ENCODE data around the gene ZFYVE9.
"Not testable (repeated sequence)": the region's sequence is repeated elsewhere in the genome, so short reads cannot be mapped to it uniquely, and the experiment has no call there.

Gene ZFYVE9, protein sequence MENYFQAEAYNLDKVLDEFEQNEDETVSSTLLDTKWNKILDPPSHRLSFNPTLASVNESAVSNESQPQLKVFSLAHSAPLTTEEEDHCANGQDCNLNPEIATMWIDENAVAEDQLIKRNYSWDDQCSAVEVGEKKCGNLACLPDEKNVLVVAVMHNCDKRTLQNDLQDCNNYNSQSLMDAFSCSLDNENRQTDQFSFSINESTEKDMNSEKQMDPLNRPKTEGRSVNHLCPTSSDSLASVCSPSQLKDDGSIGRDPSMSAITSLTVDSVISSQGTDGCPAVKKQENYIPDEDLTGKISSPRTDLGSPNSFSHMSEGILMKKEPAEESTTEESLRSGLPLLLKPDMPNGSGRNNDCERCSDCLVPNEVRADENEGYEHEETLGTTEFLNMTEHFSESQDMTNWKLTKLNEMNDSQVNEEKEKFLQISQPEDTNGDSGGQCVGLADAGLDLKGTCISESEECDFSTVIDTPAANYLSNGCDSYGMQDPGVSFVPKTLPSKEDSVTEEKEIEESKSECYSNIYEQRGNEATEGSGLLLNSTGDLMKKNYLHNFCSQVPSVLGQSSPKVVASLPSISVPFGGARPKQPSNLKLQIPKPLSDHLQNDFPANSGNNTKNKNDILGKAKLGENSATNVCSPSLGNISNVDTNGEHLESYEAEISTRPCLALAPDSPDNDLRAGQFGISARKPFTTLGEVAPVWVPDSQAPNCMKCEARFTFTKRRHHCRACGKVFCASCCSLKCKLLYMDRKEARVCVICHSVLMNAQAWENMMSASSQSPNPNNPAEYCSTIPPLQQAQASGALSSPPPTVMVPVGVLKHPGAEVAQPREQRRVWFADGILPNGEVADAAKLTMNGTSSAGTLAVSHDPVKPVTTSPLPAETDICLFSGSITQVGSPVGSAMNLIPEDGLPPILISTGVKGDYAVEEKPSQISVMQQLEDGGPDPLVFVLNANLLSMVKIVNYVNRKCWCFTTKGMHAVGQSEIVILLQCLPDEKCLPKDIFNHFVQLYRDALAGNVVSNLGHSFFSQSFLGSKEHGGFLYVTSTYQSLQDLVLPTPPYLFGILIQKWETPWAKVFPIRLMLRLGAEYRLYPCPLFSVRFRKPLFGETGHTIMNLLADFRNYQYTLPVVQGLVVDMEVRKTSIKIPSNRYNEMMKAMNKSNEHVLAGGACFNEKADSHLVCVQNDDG (N-terminal part only)

DNA sequence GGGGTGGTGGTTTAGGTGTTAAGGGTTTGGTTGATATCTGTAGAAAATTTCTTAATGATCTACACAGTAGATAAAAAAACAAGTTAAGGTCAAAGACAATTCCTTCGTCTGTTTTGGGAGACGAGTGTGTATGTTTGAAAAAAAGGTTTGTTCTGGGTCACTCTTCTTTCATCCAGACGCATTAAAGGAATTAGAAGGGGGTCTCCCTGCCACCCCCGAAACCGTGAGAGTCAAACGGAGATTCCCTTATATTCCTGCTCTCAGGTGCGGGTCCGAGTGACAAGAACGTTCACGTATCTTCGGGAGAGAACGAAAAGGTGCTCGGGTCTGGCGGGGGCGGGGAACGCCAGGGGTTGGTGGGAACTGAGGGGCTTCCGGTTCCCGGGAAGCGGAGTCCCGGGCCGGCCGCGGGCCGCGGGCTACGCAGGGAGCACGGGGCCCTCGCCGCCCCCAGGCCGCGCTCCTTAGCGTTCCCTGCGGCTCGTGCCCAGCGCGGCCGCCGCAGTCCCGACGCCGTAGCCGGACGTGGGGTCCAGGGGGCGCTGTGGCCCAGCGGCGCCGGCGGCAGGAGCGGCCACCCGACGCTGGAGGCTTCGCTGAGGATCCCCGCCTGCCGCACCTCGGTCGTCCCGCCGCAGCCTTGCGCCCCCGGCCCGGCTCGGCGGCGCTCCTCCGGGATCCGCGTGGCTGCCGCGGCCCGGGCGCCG lies at the start of gene ZFYVE9:
Gene ZFYVE9, plus strand, starts transcription at position 577 of the 707 bp plus-strand sequence. CDS start 91,118 bp downstream, outside the sequence.
- peak; percentile 93 for DNase-seq (ENCODE audit: low spot score)

DNA sequence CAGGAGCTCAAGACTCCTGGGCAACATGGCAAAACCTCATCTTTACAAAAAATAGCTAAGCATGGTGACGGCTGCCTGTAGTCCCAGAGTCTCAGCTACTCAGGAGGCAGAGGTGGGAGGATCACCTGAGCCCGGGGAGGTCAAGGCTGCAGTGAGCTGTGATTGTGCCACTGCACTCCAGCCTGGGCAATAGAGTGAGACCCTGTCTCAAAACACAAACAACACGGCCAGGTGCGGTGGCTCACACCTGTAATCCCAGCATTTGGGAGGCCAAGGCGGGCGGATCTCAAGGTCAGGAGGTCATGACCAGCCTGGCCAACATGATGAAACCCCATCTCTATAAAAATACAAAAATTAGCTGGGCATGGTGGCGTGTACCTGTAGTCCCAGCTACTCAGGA lies 47.6 kb upstream of the ZFYVE9 start:
- not testable (repeated sequence) for DNase-seq (ENCODE audit: low spot score)

DNA sequence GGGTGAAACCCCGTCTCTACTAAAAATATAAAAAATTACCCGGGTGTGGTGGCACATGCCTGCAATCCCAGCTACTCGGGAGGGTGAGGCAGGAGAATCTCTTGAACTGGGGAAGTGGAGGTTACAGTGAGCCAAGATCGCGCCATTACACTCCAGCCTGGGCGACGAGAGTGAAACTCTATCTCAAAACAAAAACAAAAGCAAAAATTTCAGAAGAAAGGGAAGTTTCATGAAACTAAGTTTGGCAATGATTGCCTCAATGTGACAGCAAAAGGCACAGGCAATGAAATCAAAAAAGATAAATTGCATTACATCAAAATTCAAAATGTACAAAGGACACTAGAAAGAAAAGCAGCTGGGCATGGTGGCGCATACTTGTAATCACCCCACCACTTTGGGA lies 45.7 kb upstream of the ZFYVE9 start:
- DNase-seq (ENCODE audit: low spot score) = no peak

DNA sequence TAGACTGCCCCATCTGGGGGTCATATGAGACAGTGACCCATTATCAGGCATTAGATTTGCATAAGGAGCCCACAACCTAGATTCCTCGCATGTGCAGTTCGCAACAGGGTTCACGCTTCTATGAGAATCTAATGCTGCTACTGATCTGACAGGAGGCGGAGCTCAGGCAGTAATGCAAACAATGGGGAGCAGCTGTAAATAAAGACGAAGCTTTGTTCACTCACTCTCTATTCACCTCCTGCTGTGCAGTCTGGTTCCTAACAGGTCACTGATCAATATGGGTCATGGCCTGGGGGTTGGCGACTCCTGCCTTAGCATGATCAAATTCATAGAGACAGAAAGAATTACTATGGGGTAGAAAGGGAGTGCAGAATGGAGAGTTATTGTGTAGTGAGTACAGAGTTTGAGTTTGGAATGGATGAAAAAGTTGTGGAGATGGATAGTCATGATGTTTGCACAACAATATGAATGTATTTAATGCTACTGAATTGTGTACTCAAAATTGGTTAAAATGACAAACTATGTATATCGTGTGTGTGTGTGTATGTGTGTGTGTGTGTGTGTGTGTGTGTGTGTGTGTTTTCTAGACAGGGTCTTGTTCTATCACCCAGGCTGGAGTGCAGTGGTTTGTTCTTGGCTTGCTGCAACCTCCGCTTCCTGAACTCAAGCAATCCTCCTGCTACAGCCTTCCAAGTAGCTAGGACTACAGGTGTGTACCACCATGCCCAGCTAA lies 43.6 kb upstream of the ZFYVE9 start:
- no peak for DNase-seq (ENCODE audit: low spot score)

DNA sequence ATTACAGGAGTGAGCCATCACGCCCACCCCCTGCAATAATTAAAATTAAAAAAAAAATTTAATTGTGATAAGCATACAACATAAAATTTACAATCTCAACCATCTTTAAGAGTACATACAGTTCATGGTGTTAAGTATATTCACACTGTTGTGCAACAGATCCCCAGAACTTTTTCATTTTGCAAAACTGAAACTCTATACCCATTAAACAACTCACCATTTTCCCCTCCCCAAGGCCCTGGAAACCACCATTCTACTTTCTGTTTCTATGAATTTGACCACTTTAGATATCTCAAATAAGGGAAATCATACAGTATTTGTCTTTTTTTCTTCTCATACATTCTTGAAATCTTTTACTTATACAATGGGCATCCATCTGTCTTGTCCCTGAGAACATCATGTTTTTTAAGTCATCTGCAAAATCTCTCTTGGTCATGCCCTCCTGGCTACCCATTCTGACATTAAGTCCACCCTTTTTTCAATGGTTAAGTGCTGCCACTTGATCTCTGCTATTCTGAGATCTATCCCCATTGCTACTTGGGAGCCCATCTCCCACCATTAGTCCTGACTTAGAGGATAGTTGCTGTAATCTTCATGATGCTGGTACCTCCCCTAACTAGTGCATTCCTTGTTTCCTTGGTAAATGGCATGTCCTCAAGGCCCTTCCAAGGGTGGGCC lies 39.4 kb upstream of the ZFYVE9 start:
- no peak for DNase-seq (ENCODE audit: low spot score)

DNA sequence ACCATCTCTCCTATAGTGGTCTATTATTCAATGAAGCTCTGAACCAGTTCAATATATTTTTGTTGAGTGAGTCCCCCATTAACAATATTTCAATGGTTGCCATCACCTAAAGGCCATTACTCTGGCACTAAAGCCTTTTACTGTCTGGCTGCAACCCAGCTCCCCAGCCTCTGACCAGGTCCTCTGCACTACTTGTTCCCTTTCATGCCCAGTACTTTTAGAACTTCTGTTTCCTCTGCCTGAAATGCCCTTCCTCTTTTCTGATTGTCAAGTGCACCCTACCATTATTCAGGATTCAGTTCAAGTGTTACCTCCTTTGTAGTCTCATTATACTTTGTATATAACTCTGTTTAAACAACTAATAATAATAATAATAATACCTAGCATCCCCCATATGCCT lies 30.4 kb upstream of the ZFYVE9 start:
- no peak for DNase-seq (ENCODE audit: low spot score)

DNA sequence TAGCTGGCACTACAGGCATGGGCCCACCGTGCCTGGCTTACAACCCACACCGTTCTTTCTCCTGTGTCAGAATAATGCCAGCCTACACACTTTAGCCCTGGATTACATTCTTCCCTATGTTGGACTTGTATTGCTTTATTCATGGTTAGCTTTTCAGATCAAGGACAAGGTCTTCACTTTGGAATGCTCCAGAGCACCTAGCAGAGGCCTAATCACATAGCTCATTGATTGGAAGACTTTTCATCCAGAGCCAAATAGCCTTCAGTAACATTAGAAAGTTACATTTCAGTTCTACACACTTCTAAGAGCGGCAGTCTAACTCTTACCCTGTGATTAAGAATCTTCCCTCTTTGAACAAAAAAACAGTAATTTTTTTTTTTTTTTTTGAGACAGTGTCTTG lies 29.4 kb upstream of the ZFYVE9 start:
- no peak for DNase-seq (ENCODE audit: low spot score)

DNA sequence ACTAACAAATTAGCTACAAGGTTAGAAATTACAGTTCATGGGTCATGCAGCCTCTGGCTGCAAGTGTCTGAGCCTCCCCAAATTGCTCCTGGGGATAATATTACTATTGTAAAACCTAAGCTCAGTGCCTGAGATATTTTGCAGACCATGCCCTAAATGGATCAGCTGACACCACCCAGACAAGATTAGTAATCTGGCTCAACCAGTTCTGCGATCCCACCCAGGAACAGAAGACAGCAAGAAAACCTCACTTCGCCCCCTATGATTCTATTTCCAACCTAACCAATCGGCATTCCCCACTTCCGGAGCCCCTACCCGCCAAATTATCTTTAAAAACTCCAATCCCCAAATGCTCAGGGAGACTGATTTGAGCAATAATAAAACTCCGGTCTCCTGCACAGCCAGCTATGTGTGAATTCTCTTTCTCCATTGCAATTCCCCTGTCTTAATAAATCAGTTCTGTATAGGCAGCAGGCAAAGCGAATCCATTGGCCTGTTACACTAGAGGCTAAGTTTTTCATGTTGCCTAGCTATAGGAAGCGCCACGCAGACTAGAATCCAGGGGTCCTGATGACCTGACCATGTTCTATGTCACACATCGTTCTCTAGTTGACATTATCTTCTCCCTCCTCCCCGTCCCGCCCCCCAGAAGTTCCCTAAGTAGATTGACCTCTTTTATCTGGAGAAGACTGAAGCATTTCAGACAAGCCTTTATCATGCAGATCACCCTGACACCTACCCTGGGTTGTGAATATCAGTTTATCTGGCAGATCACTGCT lies 22.4 kb upstream of the ZFYVE9 start:
- DNase-seq (ENCODE audit: low spot score) = peak; percentile 23

DNA sequence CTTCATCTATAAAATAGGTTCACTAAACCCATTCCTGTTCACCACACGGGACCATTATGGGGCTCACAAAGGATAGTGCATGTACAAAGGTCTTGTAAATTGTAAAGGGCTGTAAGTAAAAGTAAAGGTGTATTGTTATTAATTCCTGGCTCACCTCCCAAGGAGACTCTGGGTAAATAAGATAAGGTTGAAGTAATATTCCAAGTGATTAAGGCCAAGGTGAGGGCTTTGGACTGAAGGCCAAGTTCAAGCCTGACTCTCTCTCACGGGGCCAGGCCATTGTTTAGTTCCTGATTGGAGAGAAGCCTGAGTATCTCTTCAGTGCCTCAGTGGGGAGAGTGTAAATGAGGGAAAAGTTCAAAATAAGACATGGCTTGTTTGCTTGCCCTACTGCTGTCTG lies 19.5 kb upstream of the ZFYVE9 start:
- DNase-seq (ENCODE audit: low spot score) = no peak

DNA sequence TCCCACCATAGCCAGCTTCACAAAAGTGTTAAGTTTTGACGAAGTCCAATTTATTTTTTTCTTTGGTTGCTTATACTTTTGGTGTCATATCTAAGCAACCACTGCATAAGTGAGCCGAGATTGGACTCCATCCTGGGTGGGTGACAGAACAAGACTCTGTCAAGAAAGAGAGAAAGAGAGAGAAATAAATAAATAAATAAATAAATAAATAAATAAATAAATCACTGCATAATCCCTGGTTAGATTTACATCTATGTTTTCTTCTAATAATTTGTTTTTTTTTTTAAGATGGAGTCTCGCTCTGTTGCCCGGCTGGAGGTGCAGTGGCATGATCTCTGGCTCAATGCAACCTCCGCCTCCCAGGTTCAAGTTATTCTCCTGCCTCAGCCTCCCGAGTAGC lies 18.3 kb upstream of the ZFYVE9 start:
- DNase-seq (ENCODE audit: low spot score) = no peak

DNA sequence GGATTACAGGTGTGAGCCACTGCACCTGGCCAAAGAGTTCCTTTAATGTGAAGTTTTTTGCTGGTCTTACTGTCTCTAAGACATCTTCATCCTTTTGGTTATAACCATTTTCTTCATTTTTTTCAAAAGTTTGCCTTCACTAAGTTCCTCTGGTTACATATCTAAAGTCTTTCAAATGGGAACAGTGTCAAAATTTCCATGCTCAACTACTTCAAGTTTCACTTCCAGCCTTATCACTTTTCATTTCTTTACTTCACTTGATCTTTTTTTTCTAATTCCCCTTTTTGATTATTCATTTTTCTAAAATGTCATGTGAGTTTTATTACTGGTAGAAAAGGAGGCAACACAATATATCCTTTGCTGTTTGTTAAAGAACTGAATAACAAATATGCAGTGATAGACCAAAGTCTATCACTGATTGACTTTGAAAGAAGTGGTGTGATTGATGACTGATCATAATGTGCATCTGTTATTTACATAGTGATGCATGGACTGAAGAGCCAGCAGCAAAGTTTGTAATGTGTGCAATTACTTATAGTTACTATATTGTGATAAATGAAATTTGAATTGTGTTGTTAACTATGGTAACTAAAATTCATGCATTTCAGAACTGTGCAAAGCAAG lies 16.0 kb upstream of the ZFYVE9 start:
- DNase-seq (ENCODE audit: low spot score) = no peak

DNA sequence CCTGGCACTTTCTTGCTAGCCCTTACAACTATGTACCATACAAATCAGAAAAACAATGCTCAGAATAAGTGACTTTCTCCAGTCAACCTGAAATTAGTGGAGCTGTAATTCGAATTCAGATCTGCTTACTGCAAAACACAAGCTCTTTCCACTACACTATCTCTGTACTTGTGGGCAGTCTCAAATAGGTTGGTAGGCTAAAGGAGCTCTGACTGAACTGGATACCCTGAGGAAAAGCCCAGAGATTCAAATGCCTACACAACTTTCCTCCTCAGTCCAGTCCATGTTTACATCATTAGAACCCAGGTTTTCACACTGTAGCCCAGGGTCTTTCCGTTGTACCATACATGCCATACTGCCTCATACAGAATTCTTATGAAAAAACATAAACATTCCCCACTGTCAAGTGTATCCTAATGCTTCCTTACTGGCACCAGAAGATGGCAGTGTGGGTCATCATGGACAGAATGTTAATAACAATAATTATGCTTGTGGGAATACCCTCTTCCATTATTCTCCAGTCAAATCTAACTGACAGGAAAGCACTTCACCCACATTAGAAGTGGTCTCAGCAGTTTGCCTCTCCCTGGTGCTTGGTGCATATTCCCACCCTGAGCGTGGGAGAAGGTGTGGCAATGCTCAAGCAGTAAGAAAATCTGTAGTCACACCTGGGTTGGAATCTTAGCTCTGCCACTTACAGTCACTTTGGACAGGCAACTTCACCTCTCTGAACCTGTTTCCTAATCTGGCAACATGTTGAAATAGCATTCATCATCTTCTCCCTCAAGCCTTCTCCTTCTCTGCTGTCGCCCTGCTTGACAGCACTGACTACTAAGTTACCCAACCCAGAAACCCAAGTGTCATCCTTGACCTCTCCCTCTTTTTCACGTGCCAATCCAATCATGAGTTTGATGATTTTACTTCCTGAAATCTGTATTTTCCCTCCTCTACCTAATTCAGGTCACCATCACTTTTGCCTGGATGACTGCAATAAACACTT lies 14.4 kb upstream of the ZFYVE9 start:
- peak; percentile 39 for DNase-seq (ENCODE audit: low spot score)

DNA sequence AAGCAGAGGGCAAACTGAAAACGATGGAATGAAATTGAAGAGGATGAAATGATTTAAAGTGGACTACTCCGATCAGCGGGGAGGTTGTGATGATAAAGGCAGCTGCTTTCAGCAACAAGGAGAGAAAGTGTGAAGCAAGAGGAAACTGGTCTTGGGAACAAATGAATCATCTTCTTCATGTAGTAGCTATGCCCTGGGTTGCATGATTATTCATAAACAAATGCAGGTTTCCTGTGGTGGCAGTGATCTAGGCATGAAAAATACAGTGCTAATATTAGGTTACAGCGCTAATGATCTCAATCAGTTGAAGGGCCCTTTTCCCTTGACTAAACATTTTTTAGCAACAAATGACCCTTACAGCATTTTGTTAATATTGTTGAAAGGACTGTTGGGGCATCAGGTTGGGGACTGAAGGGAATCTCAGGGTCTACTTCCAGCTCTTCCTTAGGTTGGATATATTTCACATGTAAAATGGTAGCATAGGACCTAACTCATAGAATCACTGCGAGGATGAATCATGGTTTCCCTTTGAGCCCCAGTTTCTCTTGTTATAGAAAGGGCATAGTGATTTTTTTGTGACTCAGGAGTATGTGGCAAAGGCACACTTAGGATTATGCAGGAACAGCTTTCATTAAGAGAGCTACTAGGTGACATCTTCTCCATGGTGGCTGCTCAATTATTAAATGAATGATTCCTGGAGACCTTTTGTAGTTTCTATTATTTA lies 1.9 kb upstream of the ZFYVE9 start:
- no peak for DNase-seq (ENCODE audit: low spot score)

DNA sequence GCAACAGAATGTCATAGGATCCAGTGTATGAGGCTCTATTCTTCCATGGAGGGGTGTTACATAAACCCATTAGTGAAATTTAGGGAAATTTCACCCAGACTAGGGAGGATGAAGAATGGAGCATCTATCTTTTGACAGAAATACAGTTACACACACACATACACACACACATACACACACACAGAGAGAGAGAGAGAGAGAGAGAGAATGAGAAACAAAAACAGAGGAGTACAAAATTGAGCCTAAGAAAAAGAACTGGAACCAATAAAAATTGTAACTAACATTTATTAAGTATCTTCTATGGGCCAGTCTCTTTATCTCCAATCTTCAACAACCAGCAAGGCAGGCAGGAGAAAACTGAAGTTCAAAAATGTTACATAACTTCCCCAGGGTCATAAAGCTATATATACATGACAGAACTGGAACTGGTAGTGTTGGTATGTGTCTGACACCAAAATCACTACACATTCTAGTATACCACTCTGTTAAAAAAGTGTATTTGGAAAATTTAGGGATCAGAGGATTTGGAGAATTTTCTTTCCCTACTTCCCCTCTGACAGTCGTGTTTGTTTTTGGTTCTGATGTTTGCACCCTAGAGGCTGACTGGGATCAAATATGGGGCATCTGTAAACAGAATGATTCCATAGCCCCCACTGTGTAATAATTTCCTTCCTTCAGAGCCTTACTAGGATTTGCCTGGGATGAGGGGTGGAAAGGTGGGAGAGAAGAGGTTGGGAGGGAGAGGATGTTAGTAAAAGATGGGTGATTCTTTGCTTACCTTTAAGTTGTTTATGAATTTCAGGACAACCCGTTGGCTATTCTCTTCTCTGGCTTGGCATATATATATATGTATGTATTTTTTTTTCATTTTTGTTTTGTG lies 1.0 kb upstream of the ZFYVE9 start:
- no peak for DNase-seq (ENCODE audit: low spot score)

DNA sequence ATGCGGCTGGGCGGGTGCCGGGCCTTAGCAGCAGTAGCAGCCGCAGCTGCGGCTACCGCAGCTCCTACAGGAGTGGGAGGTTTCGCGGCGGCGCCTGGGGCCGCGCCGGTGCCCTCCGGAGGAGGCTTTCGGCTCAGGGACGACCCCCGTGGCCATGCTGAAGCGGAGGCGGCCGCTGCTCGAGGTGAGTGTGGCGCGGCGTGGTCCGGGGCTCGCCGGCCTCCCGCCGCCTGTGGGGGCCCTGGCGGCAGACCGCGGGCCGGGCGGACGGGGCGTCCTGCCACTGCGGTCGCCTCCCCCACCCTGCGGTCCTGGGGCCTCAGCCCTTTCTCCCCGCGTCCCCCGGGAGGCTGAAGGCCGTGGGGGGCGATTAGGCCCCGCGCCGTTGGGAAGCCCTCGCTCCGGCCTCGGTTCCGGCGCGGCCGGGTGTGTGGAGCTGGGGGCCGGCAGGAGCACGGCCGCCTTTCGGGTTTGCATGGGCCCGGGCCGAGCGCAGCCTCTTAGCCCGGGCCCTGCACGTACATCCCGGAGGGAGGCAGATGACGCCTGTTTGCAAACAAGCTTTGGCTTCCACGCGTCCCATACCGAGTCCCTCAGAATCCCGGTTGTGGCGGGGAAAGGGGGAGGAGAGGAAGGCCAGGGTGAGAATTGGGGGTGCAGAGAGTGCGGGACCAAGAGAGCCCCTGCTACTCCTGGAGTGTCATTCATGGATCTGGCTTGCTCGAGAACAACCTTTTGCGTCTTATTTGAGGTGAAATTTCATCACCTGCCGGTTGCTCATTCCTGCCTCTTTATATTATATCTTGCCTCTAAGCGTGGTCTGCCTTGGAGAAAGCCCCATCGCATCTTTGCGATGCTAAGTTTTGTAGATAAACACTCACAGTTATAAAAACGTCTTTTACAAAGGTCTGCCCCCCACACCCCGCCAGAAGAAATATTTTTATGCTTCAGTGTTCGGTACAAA lies 613 bp downstream of the ZFYVE9 start:
- DNase-seq (ENCODE audit: low spot score) = peak; percentile 62
